DMS 273 treated with DMSO at 0.1 percent for 48 hours (cell line): ENCODE measurements around the gene OR4K2.
"Not testable (repeated sequence)": the region's sequence is repeated elsewhere in the genome, so short reads cannot be mapped to it uniquely, and the experiment has no call there.

Source experiments
- DNase-seq: peaks from one replicate; lab custom pipeline; 2025; lab: John Stamatoyannopoulos, UW

OR4K2 gene

GRCh38 chr14:19874842-19875241 is at the start of gene OR4K2:
OR4K2 (plus strand) TSS chr14:19875142; CDS start chr14:19876268, 1,126 bp downstream.
- no peak for DNase-seq

GRCh38 chr14:19827626-19828244 is 47.2 kb upstream of the OR4K2 start:
- not testable (repeated sequence) for DNase-seq

- no peak for DNase-seq
These were observed 46.6 kb upstream of the OR4K2 start for GRCh38 chr14:19828314-19828713.

- not testable (repeated sequence) for DNase-seq
These were observed 40.6 kb upstream of the OR4K2 start for GRCh38 chr14:19834203-19834848.

GRCh38 chr14:19838433-19838832 is 36.5 kb upstream of the OR4K2 start:
- no peak for DNase-seq

- DNase-seq, result no peak
These were observed 23.6 kb upstream of the OR4K2 start for GRCh38 chr14:19851365-19851764.

GRCh38 chr14:19866061-19866669 is 8.8 kb upstream of the OR4K2 start:
- DNase-seq, result not testable (repeated sequence)

GRCh38 chr14:19873178-19873577 is 1.8 kb upstream of the OR4K2 start:
- DNase-seq, result no peak

- no peak for DNase-seq
These were observed 3.2 kb downstream of the OR4K2 start for GRCh38 chr14:19878029-19878642.

GRCh38 chr14:19895282-19895681 is 20.3 kb downstream of the OR4K2 start:
- DNase-seq, result no peak

- no peak for DNase-seq
These were observed 26.1 kb downstream of the OR4K2 start for GRCh38 chr14:19900999-19901398.

GRCh38 chr14:19902409-19902808 is 27.5 kb downstream of the OR4K2 start:
- no peak for DNase-seq

- DNase-seq, result no peak
These were observed 31.7 kb downstream of the OR4K2 start for GRCh38 chr14:19906665-19907064.

- no peak for DNase-seq
These were observed 36.2 kb downstream of the OR4K2 start for GRCh38 chr14:19911114-19911513.

GRCh38 chr14:19917243-19917642 is 42.3 kb downstream of the OR4K2 start:
- no peak for DNase-seq

GRCh38 chr14:19917955-19918518 is 43.1 kb downstream of the OR4K2 start:
- no peak for DNase-seq

GRCh38 chr14:19918553-19919264 is 43.8 kb downstream of the OR4K2 start:
- no peak for DNase-seq

- DNase-seq, result no peak
These were observed 45.2 kb downstream of the OR4K2 start, which contains the start of gene OR4K5 for GRCh38 chr14:19920021-19920657. OR4K5 (plus strand) TSS chr14:19920607; CDS start chr14:19920607, 0 bp downstream.

GRCh38 chr14:19930617-19931016 is 55.7 kb downstream of the OR4K2 start, which contains the start of gene OR4K1:
OR4K1 (plus strand) TSS chr14:19930917; CDS start chr14:19935667, 4,750 bp downstream.
- DNase-seq, result no peak
